Measurements from ENCODE around the gene AADACL4. TPM values are rescaled to one million over a fixed set of nuclear protein-coding genes. Genes with fewer than 3 reads are reported as not detected.

The AADACL4 gene
- not detected for total RNA-seq

DNA sequence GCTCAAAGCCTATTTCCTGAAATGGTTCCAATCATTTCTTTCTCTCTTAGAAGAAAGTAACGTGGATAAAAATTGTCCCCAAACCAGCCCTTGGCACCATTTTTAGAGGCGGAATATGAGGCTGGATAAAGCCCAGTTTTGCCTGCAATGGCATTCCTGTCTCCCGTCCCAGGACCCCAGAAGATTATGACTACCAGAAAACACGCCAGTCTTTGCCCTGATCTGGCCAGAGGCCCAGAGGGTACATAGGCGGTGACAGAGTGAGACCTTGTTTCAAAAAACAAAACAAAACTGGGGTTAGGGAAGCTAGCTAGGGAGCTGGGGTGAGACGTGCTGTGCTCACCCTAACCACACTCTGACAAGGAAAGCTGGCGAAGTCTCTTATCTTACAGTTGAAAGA lies at the start of gene AADACL4:
TSS of gene AADACL4 (plus strand) at position 301 of the 400 bp plus-strand sequence. CDS start 462 bp downstream, outside the sequence.
- no peak within 1 kb of the TSS for H3K27ac Mint-ChIP-seq
- intact Hi-C loops (cut with DNase I, micrococcal nuclease): no loop called here
- peaks cover 2% of the 10 kb centered on the region for H3K36me3 Mint-ChIP-seq (ENCODE audit: low read depth)
- DNase-seq: no peak
- ATAC-seq: no peak
- H3K4me3 Mint-ChIP-seq: no peak within 1 kb of the TSS
- POLR2A ChIA-PET: no interaction called here
- CTCF ChIA-PET: interaction anchor here (0.7 to 1.2 kb wide), 4 partner anchors 16 to 368 kb away, joined by 3 to 4 read pairs (median 3); no protein-coding TSS in a partner anchor
- peaks cover 18% of the 10 kb centered on the region for H3K9me3 Mint-ChIP-seq (ENCODE audit: low read depth)
- H3K27me3 Mint-ChIP-seq: peaks cover 8% of the 10 kb centered on the region
- no peaks in the 10 kb centered on the region for H3K4me1 Mint-ChIP-seq

DNA sequence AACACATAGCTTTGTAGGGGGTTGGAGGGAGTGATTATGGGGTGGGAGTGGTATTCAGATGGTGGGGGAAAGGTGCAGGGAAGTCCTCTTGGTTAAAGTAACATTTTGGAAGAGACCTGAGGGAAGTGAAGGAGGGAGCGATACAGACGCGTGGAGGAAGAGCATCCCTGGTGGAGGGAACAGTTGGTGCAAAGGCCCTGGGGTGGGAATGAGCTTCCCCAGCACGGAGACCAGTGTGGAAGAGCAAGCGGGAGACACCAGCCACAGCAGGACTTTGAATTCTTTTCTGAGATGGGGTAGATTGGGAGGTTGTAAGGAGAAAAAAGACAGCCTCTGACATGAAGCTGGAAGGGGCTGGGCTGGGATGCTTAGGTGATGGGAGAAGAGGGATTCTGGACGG lies 49.4 kb upstream of the AADACL4 start:
- peak overlapping the region; percentile 24 for H3K27ac Mint-ChIP-seq
- ChIA-PET POLR2A (no interaction called here), CTCF (interaction anchor here (0.5 to 0.7 kb wide), 4 partner anchors 16 to 323 kb away, joined by 3 read pairs; no protein-coding TSS in a partner anchor)
- H3K36me3 Mint-ChIP-seq (ENCODE audit: low read depth): peaks cover 7% of the 10 kb centered on the region
- peaks cover 26% of the 10 kb centered on the region for H3K4me1 Mint-ChIP-seq
- intact Hi-C loops (cut with DNase I, micrococcal nuclease): no loop called here
- H3K27me3 Mint-ChIP-seq: no peaks in the 10 kb centered on the region
- H3K9me3 Mint-ChIP-seq (ENCODE audit: low read depth): no peaks in the 10 kb centered on the region
- DNase-seq (no peak), ATAC-seq (no peak)
- peak overlapping the region; percentile 52 for H3K4me3 Mint-ChIP-seq

DNA sequence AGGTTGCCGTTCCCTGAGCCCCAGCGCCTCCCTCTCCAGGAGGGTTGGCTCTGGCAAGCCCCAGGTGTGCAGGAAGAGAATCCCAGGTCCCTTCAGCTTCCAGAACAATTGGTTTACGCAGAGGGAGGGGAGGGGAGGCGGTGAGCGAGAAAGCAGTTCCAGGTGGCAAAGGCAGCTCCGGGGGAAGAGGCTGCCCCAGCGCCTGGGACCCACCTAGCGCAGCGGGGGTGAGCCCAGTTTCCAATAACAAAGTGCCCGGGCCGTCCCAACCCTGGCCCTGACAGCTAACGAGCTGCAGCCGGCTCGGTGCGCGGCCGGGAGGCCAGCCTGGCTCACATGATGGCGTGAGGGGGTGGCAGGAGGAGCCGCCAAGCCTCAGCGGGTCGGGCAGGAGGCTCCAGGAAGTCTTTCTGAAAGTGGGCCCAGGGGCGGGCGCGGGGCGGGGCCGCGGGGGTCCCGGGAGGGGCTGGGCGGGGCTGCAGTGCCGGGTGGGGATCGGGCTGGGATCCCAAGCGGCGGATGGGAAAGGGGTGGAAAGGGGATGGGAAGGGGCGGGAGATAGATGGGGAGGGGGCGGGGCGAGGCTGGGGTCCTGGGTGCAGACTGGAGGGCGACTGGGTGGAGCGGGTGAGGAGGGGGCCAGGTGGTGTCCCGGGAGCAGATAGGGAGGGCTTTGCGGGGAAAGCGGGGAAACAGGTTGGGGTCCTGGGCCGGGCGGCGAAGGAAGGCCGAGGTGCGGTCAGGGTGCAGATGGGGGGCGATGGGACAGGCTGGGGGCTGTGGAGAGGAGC lies 48.7 kb upstream of the AADACL4 start:
- POLR2A ChIA-PET: interaction anchor here (0.6 kb wide), 1 partner anchor 23 kb away, joined by 3 read pairs; the partner anchor contains the start of gene DHRS3
- ATAC-seq (peak; percentile 72), DNase-seq (peak; percentile 61)
- peaks cover 26% of the 10 kb centered on the region for H3K4me1 Mint-ChIP-seq
- H3K4me3 Mint-ChIP-seq: peak overlapping the region; percentile 52
- no peaks in the 10 kb centered on the region for H3K9me3 Mint-ChIP-seq (ENCODE audit: low read depth)
- H3K36me3 Mint-ChIP-seq (ENCODE audit: low read depth): peaks cover 8% of the 10 kb centered on the region
- no peaks in the 10 kb centered on the region for H3K27me3 Mint-ChIP-seq
- intact Hi-C loops (cut with DNase I, micrococcal nuclease): no loop called here
- CTCF ChIA-PET: interaction anchor here (0.5 to 1.1 kb wide), 4 partner anchors 17 to 120 kb away, joined by 3 to 5 read pairs (median 3); no protein-coding TSS in a partner anchor
- H3K27ac Mint-ChIP-seq: no peak overlapping the region

DNA sequence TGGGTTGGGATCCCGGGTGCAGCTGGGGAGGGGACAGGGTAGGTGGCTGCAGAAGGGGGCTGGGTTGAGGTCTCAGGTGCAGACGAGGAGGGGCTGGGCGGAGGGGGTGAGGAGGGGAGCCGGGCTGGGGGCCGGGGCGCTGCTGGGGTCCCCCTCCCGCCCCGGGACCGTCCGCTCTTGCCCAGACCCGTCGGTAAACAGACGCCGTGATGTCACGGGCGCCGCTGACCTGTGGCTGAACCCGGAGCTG lies 48.2 kb upstream of the AADACL4 start:
- CTCF ChIA-PET: interaction anchor here (1.1 kb wide), 1 partner anchor 63 kb away, joined by 5 read pairs; no protein-coding TSS in a partner anchor
- peak overlapping the region; percentile 52 for H3K4me3 Mint-ChIP-seq
- intact Hi-C loops (cut with DNase I, micrococcal nuclease): no loop called here
- no peaks in the 10 kb centered on the region for H3K9me3 Mint-ChIP-seq (ENCODE audit: low read depth)
- no peak for ATAC-seq
- POLR2A ChIA-PET: interaction anchor here (0.6 kb wide), 1 partner anchor 22 kb away, joined by 3 read pairs; the partner anchor contains the start of gene DHRS3
- DNase-seq: no peak
- no peak overlapping the region for H3K27ac Mint-ChIP-seq
- H3K4me1 Mint-ChIP-seq: peaks cover 28% of the 10 kb centered on the region
- H3K36me3 Mint-ChIP-seq (ENCODE audit: low read depth): peaks cover 8% of the 10 kb centered on the region
- no peaks in the 10 kb centered on the region for H3K27me3 Mint-ChIP-seq

DNA sequence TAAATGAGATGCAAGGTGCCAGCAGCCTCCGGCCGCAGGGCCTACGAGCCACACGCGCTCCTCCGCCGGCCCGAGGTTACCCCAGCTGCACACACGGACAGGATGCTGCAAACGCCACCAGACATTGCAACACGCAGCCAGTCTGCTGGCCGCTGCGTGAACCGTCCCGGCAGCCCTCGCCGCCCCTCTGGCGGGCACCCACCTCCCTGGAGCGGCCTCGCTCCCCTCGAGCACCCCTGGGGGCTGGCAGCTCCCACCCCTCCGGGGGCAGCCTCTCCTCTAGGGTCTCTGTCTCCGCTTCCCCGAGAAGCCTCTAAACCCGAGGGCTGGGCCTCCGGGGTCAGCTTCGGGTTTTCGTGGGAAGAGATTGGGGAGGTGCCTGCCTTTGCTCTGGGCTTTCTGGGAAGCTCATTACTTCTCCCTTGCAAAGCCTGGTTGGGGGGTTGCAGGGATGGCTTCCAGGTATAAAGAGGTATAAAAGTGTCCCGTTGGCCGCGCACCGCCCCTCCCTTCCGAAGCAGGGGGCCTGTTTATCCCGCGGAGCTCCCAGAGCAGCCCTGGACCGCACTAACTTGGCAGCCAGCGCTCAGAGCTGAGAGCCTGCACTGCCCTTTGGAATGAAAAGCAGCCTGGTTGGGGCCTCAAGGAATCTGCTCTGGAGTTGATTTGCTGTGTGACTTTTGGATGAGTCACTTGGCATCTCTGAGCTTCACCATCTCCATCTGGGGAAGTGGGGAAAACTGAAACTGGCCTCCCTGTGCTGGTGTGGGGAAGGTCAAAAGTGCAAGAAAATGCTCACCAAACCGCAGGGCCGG lies 47.7 kb upstream of the AADACL4 start:
- Mint-ChIP-seq H3K4me1 (peaks cover 31% of the 10 kb centered on the region), H3K36me3 (ENCODE audit: low read depth) (peaks cover 8% of the 10 kb centered on the region), H3K9me3 (ENCODE audit: low read depth) (no peaks in the 10 kb centered on the region), H3K27ac (no peak overlapping the region), H3K4me3 (peak overlapping the region; percentile 52), H3K27me3 (no peaks in the 10 kb centered on the region)
- peak; percentile 27 for ATAC-seq
- CTCF ChIA-PET: interaction anchor here (0.6 to 1.1 kb wide), 4 partner anchors 8 to 62 kb away, joined by 3 to 5 read pairs (median 3); no protein-coding TSS in a partner anchor
- intact Hi-C loops (cut with DNase I, micrococcal nuclease): no loop called here
- POLR2A ChIA-PET: no interaction called here
- peak; percentile 40 for DNase-seq

DNA sequence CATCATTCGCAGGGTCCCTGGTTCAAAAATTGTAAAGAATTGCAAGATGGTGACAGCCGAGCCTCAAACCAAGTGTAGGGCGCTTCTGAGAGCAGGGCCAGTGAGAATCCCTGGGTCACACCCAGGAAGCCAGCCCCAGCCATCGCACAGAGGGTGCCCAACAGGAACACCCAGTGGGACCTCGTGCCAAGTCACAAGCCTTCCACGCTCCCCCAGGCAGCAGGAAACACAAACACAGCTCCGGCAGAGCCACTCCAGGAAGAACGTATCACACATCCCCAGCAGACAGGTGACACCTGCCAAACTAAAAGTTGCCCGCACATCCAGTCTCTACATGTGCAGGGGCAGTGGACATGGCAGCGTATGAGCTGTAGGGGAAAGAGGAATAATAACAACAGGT lies 46.1 kb upstream of the AADACL4 start:
- Mint-ChIP-seq H3K4me1 (peaks cover 45% of the 10 kb centered on the region), H3K9me3 (ENCODE audit: low read depth) (no peaks in the 10 kb centered on the region), H3K27me3 (no peaks in the 10 kb centered on the region), H3K36me3 (ENCODE audit: low read depth) (peaks cover 4% of the 10 kb centered on the region), H3K4me3 (no peak overlapping the region), H3K27ac (peak overlapping the region; percentile 9)
- ChIA-PET POLR2A (no interaction called here), CTCF (interaction anchor here (1.6 kb wide), 1 partner anchor 22 kb away, joined by 4 read pairs; no protein-coding TSS in a partner anchor)
- no peak for ATAC-seq
- intact Hi-C loops (cut with DNase I, micrococcal nuclease): no loop called here
- DNase-seq: no peak

DNA sequence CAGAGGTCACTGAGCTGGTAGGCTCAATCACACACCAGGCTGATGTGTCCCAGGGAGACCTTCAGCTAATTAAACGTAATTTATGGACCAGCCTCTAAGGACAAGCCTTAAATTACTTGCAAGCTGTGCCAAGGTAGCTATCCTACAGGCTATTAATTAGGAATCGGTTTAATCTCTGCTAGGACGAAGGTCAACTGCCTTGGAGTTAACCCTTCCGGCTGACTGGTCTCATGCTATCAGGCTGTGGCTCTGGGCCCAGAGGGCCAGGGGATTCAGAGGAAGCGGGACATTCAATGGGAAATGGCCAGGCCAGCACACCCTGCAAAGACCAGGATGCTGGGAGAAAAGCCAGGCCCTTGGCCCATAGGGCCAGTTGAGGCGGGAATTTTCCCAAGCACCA lies 44.9 kb upstream of the AADACL4 start:
- H3K27me3 Mint-ChIP-seq: no peaks in the 10 kb centered on the region

DNA sequence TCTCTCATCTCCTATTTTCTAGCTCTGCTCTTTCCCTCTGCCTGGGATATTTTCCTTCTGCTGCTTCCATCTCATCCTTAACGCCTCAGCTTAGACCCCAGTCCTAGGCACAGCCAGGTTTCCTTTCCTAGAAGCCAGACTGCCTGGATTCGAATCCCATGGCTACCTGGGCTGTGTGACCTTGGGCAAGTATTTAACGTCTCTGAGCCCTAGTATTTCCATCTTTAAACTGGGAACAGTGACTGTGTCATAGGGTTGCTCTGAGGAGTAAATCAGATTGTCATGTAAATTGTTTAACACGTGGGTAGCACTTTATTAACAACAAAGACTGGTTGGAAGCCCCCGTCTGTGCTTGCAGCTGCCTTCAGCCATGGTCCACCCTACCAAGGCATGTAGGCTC lies 44.2 kb upstream of the AADACL4 start:
- ATAC-seq: no peak
- H3K9me3 Mint-ChIP-seq (ENCODE audit: low read depth): no peaks in the 10 kb centered on the region
- CTCF ChIA-PET: no interaction called here
- no peaks in the 10 kb centered on the region for H3K27me3 Mint-ChIP-seq
- H3K36me3 Mint-ChIP-seq (ENCODE audit: low read depth): peaks cover 10% of the 10 kb centered on the region
- H3K27ac Mint-ChIP-seq: no peak overlapping the region
- intact Hi-C loops (cut with DNase I, micrococcal nuclease): loop anchor here in 1 of 2 experiments (5.0 kb wide), 1 partner anchor 87 kb away; no protein-coding TSS in a partner anchor
- POLR2A ChIA-PET: no interaction called here
- no peak overlapping the region for H3K4me3 Mint-ChIP-seq
- DNase-seq: no peak
- H3K4me1 Mint-ChIP-seq: peaks cover 59% of the 10 kb centered on the region

More for the DNA sequence above, 44.9 kb upstream of the AADACL4 start:
- intact Hi-C loops (cut with DNase I, micrococcal nuclease): no loop called here
- H3K4me3 Mint-ChIP-seq: no peak overlapping the region
- ATAC-seq (no peak), DNase-seq (no peak)
- no peaks in the 10 kb centered on the region for H3K9me3 Mint-ChIP-seq (ENCODE audit: low read depth)
- ChIA-PET CTCF (interaction anchor here (0.6 to 1.6 kb wide), 2 partner anchors 21 to 60 kb away, joined by 3 to 4 read pairs; no protein-coding TSS in a partner anchor), POLR2A (no interaction called here)
- no peak overlapping the region for H3K27ac Mint-ChIP-seq
- H3K36me3 Mint-ChIP-seq (ENCODE audit: low read depth): peaks cover 6% of the 10 kb centered on the region
- peaks cover 57% of the 10 kb centered on the region for H3K4me1 Mint-ChIP-seq

DNA sequence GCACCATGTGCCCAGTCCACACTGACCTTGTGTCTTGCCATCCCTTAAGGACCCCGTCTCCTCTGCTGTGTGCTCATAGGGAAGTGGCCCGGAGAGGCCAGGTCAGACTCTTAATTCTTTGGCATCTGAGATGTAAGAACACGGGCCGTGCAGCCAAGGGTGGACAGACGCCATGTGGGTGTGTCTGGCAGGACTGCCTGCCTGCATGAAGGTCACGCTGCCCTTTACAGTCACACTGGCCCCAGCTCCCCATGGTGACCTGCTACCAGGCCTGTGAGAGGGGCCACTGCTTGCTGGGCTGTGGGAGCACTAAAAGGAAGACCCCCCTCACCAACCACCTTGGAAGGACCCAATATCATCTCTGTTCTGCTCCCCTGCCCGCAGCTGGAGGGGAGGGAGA lies 43.5 kb upstream of the AADACL4 start:
- DNase-seq: no peak
- intact Hi-C loops (cut with DNase I, micrococcal nuclease): loop anchor here in 1 of 2 experiments (5.0 kb wide), 1 partner anchor 88 kb away; no protein-coding TSS in a partner anchor
- ChIA-PET CTCF (interaction anchor here (1.2 to 6.9 kb wide), 2 partner anchors 17 to 27 kb away, joined by 3 to 68 read pairs; partner anchors contain the start of gene DHRS3), POLR2A (no interaction called here)
- H3K4me3 Mint-ChIP-seq: no peak overlapping the region
- H3K27me3 Mint-ChIP-seq: no peaks in the 10 kb centered on the region
- no peaks in the 10 kb centered on the region for H3K9me3 Mint-ChIP-seq (ENCODE audit: low read depth)
- no peak overlapping the region for H3K27ac Mint-ChIP-seq
- H3K4me1 Mint-ChIP-seq: peaks cover 60% of the 10 kb centered on the region
- H3K36me3 Mint-ChIP-seq (ENCODE audit: low read depth): peaks cover 10% of the 10 kb centered on the region
- ATAC-seq: no peak

DNA sequence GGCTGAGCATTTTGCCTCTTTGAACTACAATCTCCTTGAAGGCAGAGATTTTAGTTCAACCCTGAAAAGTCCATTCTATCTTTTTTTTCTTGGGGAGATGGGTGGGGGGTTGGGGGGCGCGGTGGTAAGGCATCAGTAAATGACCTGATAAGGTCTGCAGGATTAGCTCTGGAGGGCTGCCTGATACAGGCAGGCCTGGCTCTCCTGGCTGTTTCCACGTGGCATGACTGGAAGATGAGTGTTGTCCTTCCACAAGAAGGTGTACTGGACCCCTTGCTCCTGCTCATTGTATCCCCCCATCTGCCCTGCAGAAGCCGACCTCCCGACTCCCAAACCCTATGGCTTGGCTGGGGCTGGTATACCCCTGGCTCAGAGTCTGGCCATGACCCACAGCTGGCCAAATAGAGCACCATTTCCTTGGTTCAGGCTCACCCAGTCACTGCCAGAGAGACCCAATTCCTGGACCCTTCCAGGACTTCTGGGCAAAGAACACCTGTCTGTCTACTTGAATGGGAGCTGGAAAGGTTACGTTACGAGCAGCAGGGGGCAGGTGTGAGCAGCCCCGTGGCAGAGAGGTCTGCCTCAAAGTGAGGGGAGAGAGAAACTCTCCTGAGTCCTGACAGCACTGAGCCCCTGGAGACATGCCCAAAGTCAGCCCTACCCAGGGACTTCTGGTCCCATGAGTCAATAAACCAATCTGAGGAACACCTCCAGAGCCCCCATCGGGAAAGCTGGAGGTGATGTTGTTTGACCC lies 42.8 kb upstream of the AADACL4 start:
- H3K36me3 Mint-ChIP-seq (ENCODE audit: low read depth): peaks cover 12% of the 10 kb centered on the region
- ChIA-PET CTCF (interaction anchor here (0.5 to 6.9 kb wide), 12 partner anchors 10 to 564 kb away, joined by 3 to 68 read pairs (median 3); partner anchors contain the start of gene DHRS3), POLR2A (no interaction called here)
- H3K27ac Mint-ChIP-seq: no peak overlapping the region
- no peaks in the 10 kb centered on the region for H3K9me3 Mint-ChIP-seq (ENCODE audit: low read depth)
- intact Hi-C loops (cut with DNase I, micrococcal nuclease): loop anchor here in 1 of 2 experiments (5.0 kb wide), 1 partner anchor 89 kb away; no protein-coding TSS in a partner anchor
- H3K27me3 Mint-ChIP-seq: no peaks in the 10 kb centered on the region
- peak; percentile 20 for ATAC-seq
- H3K4me1 Mint-ChIP-seq: peaks cover 60% of the 10 kb centered on the region
- peak; percentile 71 for DNase-seq
- no peak overlapping the region for H3K4me3 Mint-ChIP-seq
